Measurements from ENCODE around the gene INO80.

INO80 gene

GRCh38 chr15:40941068-40941527, 175.0 kb downstream of the INO80 start:
- H3K4me3 ChIP-seq (ENCODE audit: low read depth, low read length): peak overlapping the region; percentile 59
- no peak for TF ChIP-seq CTCF (IDR thresholded peaks at IDR 0.05; ENCODE audit: borderline replicate concordance, insufficient read depth, low read depth, low read length)

GRCh38 chr15:40940296-40940801, 175.7 kb downstream of the INO80 start:
- peak overlapping the region; percentile 17 for H3K4me3 ChIP-seq (ENCODE audit: low read depth, low read length)
- TF ChIP-seq CTCF (IDR thresholded peaks at IDR 0.05; ENCODE audit: borderline replicate concordance, insufficient read depth, low read depth, low read length): no peak

GRCh38 chr15:40938536-40938870, 177.6 kb downstream of the INO80 start:
- no peak for TF ChIP-seq CTCF (IDR thresholded peaks at IDR 0.05; ENCODE audit: borderline replicate concordance, insufficient read depth, low read depth, low read length)
- no peak overlapping the region for H3K4me3 ChIP-seq (ENCODE audit: low read depth, low read length)

GRCh38 chr15:40937762-40938535, 178.1 kb downstream of the INO80 start:
- TF ChIP-seq CTCF (IDR thresholded peaks at IDR 0.05; ENCODE audit: borderline replicate concordance, insufficient read depth, low read depth, low read length): no peak
- no peak overlapping the region for H3K4me3 ChIP-seq (ENCODE audit: low read depth, low read length)

GRCh38 chr15:40936709-40937666, 179.1 kb downstream of the INO80 start:
- TF ChIP-seq CTCF (IDR thresholded peaks at IDR 0.05; ENCODE audit: borderline replicate concordance, insufficient read depth, low read depth, low read length): peak; percentile 41; the same call in 1 of the 2 replicates
- no peak overlapping the region for H3K4me3 ChIP-seq (ENCODE audit: low read depth, low read length)

- no peak overlapping the region for H3K4me3 ChIP-seq (ENCODE audit: low read depth, low read length)
Observed at GRCh38 chr15:40936234-40936708, 179.8 kb downstream of the INO80 start.

More at GRCh38 chr15:40936234-40936708, 179.8 kb downstream of the INO80 start:
- no peak for TF ChIP-seq CTCF (IDR thresholded peaks at IDR 0.05; ENCODE audit: borderline replicate concordance, insufficient read depth, low read depth, low read length)

All from GM12875 (cell line).